Measurements from ENCODE around the gene THBS1. TPM values are rescaled to one million over a fixed set of nuclear protein-coding genes. Genes with fewer than 3 reads are reported as not detected.

THBS1 gene
- total RNA-seq, 2 donors from 2014 or later = 13.9 to 16.5 TPM

DNA sequence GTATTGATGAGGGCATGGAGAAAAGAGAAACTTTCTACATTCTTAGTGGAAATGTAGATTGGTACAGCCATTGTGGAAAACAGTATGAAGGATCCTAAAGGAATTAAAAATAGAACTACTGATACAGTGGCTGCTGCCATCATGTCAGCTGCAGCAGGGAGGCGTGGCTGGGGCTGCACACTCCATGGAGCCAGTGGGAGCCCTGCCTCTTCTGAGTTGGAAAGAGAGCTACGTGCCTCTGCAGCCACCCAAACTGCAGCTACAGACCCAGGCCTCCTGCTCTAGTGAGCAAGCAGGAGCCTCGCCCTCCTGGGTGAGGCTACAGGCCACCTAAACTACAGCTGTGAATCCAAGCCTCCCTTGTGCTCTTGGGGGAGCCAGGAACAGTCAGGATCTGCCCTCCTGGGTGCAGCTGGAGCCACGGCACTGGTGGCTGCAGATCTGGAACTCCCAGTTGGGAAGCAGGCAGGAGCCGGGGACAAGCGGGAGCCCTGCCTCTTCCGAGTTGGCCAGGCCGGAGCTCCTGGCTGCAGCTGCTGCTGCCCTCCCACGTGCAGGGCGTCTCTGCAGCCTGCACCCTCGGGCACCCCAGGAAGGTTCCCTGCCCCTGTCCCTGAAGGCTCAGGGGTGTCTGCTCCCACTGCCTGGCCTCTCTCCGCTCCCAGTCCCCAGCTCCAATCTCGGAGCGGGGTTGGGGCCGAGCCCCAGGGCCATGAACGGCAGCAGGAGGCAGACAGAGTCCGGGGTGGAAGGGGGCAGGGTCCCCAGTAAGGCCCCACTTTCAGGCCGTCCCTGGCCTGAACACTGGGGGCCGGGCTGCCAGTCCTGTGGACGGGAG lies 64.5 kb downstream of the THBS1 start:
- no peak overlapping the region for H3K27ac ChIP-seq (ENCODE audit: low read depth, low read length)
- no peaks in the 10 kb centered on the region for H3K36me3 Mint-ChIP-seq (ENCODE audit: low read depth)
- H3K27me3 Mint-ChIP-seq (ENCODE audit: insufficient read depth) = no peaks in the 10 kb centered on the region
- no peaks in the 10 kb centered on the region for H3K27me3 ChIP-seq (ENCODE audit: control insufficient read depth, insufficient read depth, low read length, poor library complexity, severe bottlenecking)
- no peak overlapping the region for H3K27ac Mint-ChIP-seq
- TF ChIP-seq, protein P1, sequence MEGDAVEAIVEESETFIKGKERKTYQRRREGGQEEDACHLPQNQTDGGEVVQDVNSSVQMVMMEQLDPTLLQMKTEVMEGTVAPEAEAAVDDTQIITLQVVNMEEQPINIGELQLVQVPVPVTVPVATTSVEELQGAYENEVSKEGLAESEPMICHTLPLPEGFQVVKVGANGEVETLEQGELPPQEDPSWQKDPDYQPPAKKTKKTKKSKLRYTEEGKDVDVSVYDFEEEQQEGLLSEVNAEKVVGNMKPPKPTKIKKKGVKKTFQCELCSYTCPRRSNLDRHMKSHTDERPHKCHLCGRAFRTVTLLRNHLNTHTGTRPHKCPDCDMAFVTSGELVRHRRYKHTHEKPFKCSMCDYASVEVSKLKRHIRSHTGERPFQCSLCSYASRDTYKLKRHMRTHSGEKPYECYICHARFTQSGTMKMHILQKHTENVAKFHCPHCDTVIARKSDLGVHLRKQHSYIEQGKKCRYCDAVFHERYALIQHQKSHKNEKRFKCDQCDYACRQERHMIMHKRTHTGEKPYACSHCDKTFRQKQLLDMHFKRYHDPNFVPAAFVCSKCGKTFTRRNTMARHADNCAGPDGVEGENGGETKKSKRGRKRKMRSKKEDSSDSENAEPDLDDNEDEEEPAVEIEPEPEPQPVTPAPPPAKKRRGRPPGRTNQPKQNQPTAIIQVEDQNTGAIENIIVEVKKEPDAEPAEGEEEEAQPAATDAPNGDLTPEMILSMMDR (conservative IDR thresholded peaks at IDR 0.05) = no peak
- H3K9me3 ChIP-seq (ENCODE audit: control insufficient read depth, low read length) = no peaks in the 10 kb centered on the region
- DNase-seq = peak; percentile 50
- no peaks in the 10 kb centered on the region for H3K4me1 ChIP-seq (ENCODE audit: control insufficient read depth, insufficient read depth, low read length)
- no peak overlapping the region for H3K4me3 Mint-ChIP-seq
- no peak overlapping the region for H3K4me3 ChIP-seq (ENCODE audit: low read length)
- H3K9ac ChIP-seq (ENCODE audit: extremely low read depth, low read length, poor library complexity, severe bottlenecking) = no peak overlapping the region
- no peaks in the 10 kb centered on the region for H3K4me1 Mint-ChIP-seq
- WGBS, 2 experiments (ENCODE audit: insufficient coverage in 1 of 2, insufficient read length in 1 of 2) = 87 to 93% methylated on average over 10 to 20 of the region's 20 CpGs
- H3K36me3 ChIP-seq (ENCODE audit: control insufficient read depth, insufficient read depth, low read length) = no peaks in the 10 kb centered on the region
- no peaks in the 10 kb centered on the region for H3K9me3 Mint-ChIP-seq

DNA sequence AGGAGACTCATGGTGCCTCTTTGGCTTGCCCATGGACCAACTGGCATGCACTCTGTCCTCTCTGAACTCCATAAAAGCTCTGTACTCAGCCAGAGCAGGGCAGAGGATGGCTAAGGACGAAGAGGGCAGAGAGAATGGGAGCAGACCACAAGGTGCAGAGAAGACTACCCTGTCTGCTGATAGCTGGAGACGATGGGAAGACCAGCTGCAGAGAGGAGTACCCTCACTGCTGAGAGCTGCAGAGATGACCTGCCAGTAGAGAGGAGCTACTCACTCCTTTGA lies 65.0 kb downstream of the THBS1 start:
- Mint-ChIP-seq H3K27ac (no peak overlapping the region), H3K4me1 (no peaks in the 10 kb centered on the region), H3K36me3 (ENCODE audit: low read depth) (no peaks in the 10 kb centered on the region), H3K9me3 (no peaks in the 10 kb centered on the region), H3K27me3 (ENCODE audit: insufficient read depth) (no peaks in the 10 kb centered on the region), H3K4me3 (no peak overlapping the region)
- H3K9me3 ChIP-seq (ENCODE audit: control insufficient read depth, low read length) = no peaks in the 10 kb centered on the region
- TF ChIP-seq, protein P1 (conservative IDR thresholded peaks at IDR 0.05) = no peak
- no peak overlapping the region for H3K4me3 ChIP-seq (ENCODE audit: low read length)
- H3K4me1 ChIP-seq (ENCODE audit: control insufficient read depth, insufficient read depth, low read length) = no peaks in the 10 kb centered on the region
- 84 to 95% methylated on average over 2 of the region's 2 CpGs for WGBS, 2 experiments (ENCODE audit: insufficient coverage in 1 of 2, insufficient read length in 1 of 2)
- no peaks in the 10 kb centered on the region for H3K36me3 ChIP-seq (ENCODE audit: control insufficient read depth, insufficient read depth, low read length)
- H3K27me3 ChIP-seq (ENCODE audit: control insufficient read depth, insufficient read depth, low read length, poor library complexity, severe bottlenecking) = no peaks in the 10 kb centered on the region
- no peak overlapping the region for H3K27ac ChIP-seq (ENCODE audit: low read depth, low read length)
- H3K9ac ChIP-seq (ENCODE audit: extremely low read depth, low read length, poor library complexity, severe bottlenecking) = no peak overlapping the region
- DNase-seq = no peak

DNA sequence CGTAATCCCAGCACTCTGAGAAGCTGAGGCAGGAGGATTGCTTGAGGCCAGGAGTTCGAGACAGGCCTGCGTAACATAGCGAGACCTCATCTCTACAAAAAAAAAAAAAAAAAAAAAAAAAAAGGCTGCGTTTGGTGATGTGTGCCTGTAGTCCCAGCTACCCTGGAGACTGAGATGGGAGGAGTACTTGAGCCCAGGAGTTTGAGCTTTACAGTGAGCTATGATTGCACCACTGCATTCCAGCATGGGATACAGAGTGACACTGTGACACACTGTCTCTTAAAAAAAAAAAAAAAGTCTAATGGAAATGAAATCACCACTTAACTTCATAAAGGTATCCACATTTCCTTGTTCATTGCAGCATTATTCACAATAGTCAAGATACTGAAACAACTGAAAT lies 65.5 kb downstream of the THBS1 start:
- no peak overlapping the region for H3K4me3 Mint-ChIP-seq
- Histone ChIP-seq H3K36me3 (ENCODE audit: control insufficient read depth, insufficient read depth, low read length) (no peaks in the 10 kb centered on the region), H3K4me1 (ENCODE audit: control insufficient read depth, insufficient read depth, low read length) (no peaks in the 10 kb centered on the region), H3K27ac (ENCODE audit: low read depth, low read length) (no peak overlapping the region), H3K27me3 (ENCODE audit: control insufficient read depth, insufficient read depth, low read length, poor library complexity, severe bottlenecking) (no peaks in the 10 kb centered on the region), H3K4me3 (ENCODE audit: low read length) (no peak overlapping the region), H3K9ac (ENCODE audit: extremely low read depth, low read length, poor library complexity, severe bottlenecking) (no peak overlapping the region), H3K9me3 (ENCODE audit: control insufficient read depth, low read length) (no peaks in the 10 kb centered on the region)
- H3K27me3 Mint-ChIP-seq (ENCODE audit: insufficient read depth) = no peaks in the 10 kb centered on the region
- TF ChIP-seq, protein P1 (conservative IDR thresholded peaks at IDR 0.05) = no peak
- no peak overlapping the region for H3K27ac Mint-ChIP-seq
- WGBS, 2 experiments (ENCODE audit: insufficient coverage in 1 of 2, insufficient read length in 1 of 2) = 93 to 100% methylated on average over 1 to 2 of the region's 5 CpGs
- no peak for DNase-seq
- H3K9me3 Mint-ChIP-seq = no peaks in the 10 kb centered on the region
- no peaks in the 10 kb centered on the region for H3K36me3 Mint-ChIP-seq (ENCODE audit: low read depth)
- no peaks in the 10 kb centered on the region for H3K4me1 Mint-ChIP-seq

Other genes with a start within 250 kb of the THBS1 start
- gene FSIP1, start 201.8 kb downstream of the THBS1 start, total RNA-seq = 1 to 10 TPM in 1 of 2 donors, under 1 TPM in 1; 0.77 to 1.7 TPM